HepG2 (cell line): ENCODE results near the gene TH. TPM values are rescaled to one million over a fixed set of nuclear protein-coding genes. Genes with fewer than 3 reads are reported as not detected.

Source experiments
- ATM ChIP-seq: fragments of 450-650 bp; IDR thresholded peaks from 2 replicates; pipeline ENCODE4 v1.7.1; 2017; ENCODE audit warnings: mild to moderate bottlenecking, borderline replicate concordance
- CHCHD3 ChIP-seq: sonication (generic); formaldehyde crosslinking; IDR thresholded peaks from 2 replicates; pipeline ENCODE4 v1.8.0; 2022; ENCODE audit warnings: mild to moderate bottlenecking, missing genetic modification reagents, moderate library complexity
- FOXA1 ChIP-seq, 2 experiments: fragments of 450-650 bp in 1 of 2; sonication (generic) in 1 of 2; formaldehyde crosslinking in 1 of 2; IDR thresholded peaks; 2 replicates each; pipeline versions ENCODE4 v1.4.0 to v1.6.1; 2016 to 2020; ENCODE audit warnings: missing genetic modification reagents in 1 of 2
- JUNB ChIP-seq: sonication (generic); formaldehyde crosslinking; IDR thresholded peaks from 2 replicates; pipeline ENCODE4 v1.8.0; 2022; ENCODE audit warnings: missing genetic modification reagents, mild to moderate bottlenecking, borderline replicate concordance
- KDM3A ChIP-seq: IDR thresholded peaks from 2 replicates; pipeline ENCODE4 v1.6.1; 2018; ENCODE audit warnings: low read depth, missing compliant biosample characterization
- MED8 ChIP-seq: sonication (generic); formaldehyde crosslinking; IDR thresholded peaks from 2 replicates; pipeline ENCODE4 v1.8.1; 2023; ENCODE audit warnings: mild to moderate bottlenecking, missing genetic modification reagents; ENCODE audit not compliant: insufficient replicate concordance
- NFE2 ChIP-seq: sonication (generic); formaldehyde crosslinking; IDR thresholded peaks from 2 replicates; pipeline ENCODE4 v1.4.0; 2020; ENCODE audit warnings: missing genetic modification reagents
- NR2F1 ChIP-seq, 2 experiments: fragments of 450-650 bp in 1 of 2; formaldehyde crosslinking in 1 of 2; IDR thresholded peaks; 2 replicates each; pipeline versions ENCODE4 v1.5.0 to v1.6.1; 2016 to 2020; ENCODE audit warnings: mild to moderate bottlenecking in 1 of 2, missing compliant biosample characterization in 1 of 2, missing genetic modification reagents in 1 of 2, moderate library complexity in 1 of 2
- NR2F6 ChIP-seq, 2 experiments: IDR thresholded peaks; 2 replicates each; pipeline ENCODE4 v1.6.1; 2016; ENCODE audit warnings: antibody characterized with exemption in 1 of 2, mild to moderate bottlenecking in 1 of 2
- ONECUT2 ChIP-seq: sonication (generic); formaldehyde crosslinking; IDR thresholded peaks from 2 replicates; pipeline ENCODE4 v1.4.0; 2020; ENCODE audit warnings: missing genetic modification reagents
- PRPF4 ChIP-seq: fragments of 200-400 bp; formaldehyde crosslinking; IDR thresholded peaks from 2 replicates; pipeline ENCODE4 v1.6.1; 2016; ENCODE audit warnings: low read length, low read depth; ENCODE audit not compliant: poor library complexity, severe bottlenecking
- SMAD3 ChIP-seq: sonication (generic); formaldehyde crosslinking; IDR thresholded peaks from 2 replicates; pipeline ENCODE4 v1.4.0; 2020; ENCODE audit warnings: missing genetic modification reagents
- ZFAT ChIP-seq: sonication (generic); formaldehyde crosslinking; conservative IDR thresholded peaks from 2 replicates; pipeline ENCODE4 v1.8.1; 2023; ENCODE audit warnings: missing genetic modification reagents, inconsistent platforms
- ZNF335 ChIP-seq: sonication (generic); formaldehyde crosslinking; IDR thresholded peaks from 2 replicates; pipeline ENCODE4 v1.4.0; 2020; ENCODE audit warnings: missing genetic modification reagents
- ZNF556 ChIP-seq: sonication (generic); formaldehyde crosslinking; IDR thresholded peaks from 2 replicates; pipeline ENCODE4 v1.4.0; 2020; ENCODE audit warnings: mild to moderate bottlenecking, missing genetic modification reagents, borderline replicate concordance
- ZNF709 ChIP-seq: sonication (generic); formaldehyde crosslinking; IDR thresholded peaks from 2 replicates; pipeline ENCODE4 v1.5.0; 2020; ENCODE audit warnings: mild to moderate bottlenecking, missing genetic modification reagents
- ZNF780A ChIP-seq: sonication (generic); formaldehyde crosslinking; IDR thresholded peaks from 2 replicates; pipeline ENCODE4 v1.8.0; 2022; ENCODE audit warnings: mild to moderate bottlenecking, missing genetic modification reagents, moderate library complexity
- ZNF841 ChIP-seq: sonication (generic); formaldehyde crosslinking; IDR thresholded peaks from 2 replicates; pipeline ENCODE4 v1.8.1; 2023; ENCODE audit warnings: missing genetic modification reagents, borderline replicate concordance
- ZNF891 ChIP-seq: sonication (generic); formaldehyde crosslinking; IDR thresholded peaks from 2 replicates; pipeline ENCODE4 v1.5.0; 2020; ENCODE audit warnings: mild to moderate bottlenecking, missing genetic modification reagents
- ZSCAN25 ChIP-seq: sonication (generic); formaldehyde crosslinking; IDR thresholded peaks from 2 replicates; pipeline ENCODE4 v1.8.0; 2022; ENCODE audit warnings: mild to moderate bottlenecking, missing genetic modification reagents
- polyA plus RNA-seq, 8 experiments: library from polyadenylated mRNA; depleted of rRNA in 3 of 8; stranded (reverse) in 7 of 8; unstranded in 1 of 8; fragments of >200 nt; fragmentation: Illumina TruSeq in 4 of 8; extraction: Trizol in 4 of 8; gene quantifications; 2 replicates each; pipeline versions ENCODE4 v1.2.1 to v1.2.3, GENCODE V29; 2011 to 2016; ENCODE audit warnings: low read depth in 4 of 8, missing spikeins in 1 of 8, mixed read lengths in 1 of 8; ENCODE audit not compliant: insufficient read depth in 1 of 8
- total RNA-seq, 5 experiments: library from RNA; depleted of rRNA; stranded (reverse); fragments of >200 nt; fragmentation: Illumina TruSeq; extraction: Trizol; gene quantifications; 2 replicates each; pipeline ENCODE4 v1.2.3, GENCODE V29; 2016; ENCODE audit warnings: low read depth in 1 of 5
- TF ChIP-seq, protein P1 (sequence below): sonication (generic); formaldehyde crosslinking; IDR thresholded peaks from 2 replicates; pipeline ENCODE4 v1.4.0; 2020; ENCODE audit warnings: missing genetic modification reagents
- TF ChIP-seq, protein P2 (sequence below): IDR thresholded peaks from 2 replicates; pipeline ENCODE4 v1.6.1; 2016
- TF ChIP-seq, protein P3 (sequence below): IDR thresholded peaks from 2 replicates; pipeline ENCODE4 v1.6.1; 2012; ENCODE audit warnings: low read length, improper control_type of control experiment
- TF ChIP-seq, protein P4 (sequence below): sonication (generic); formaldehyde crosslinking; IDR thresholded peaks from 2 replicates; pipeline ENCODE4 v1.4.0; 2020; ENCODE audit warnings: missing genetic modification reagents

TH gene
- total and polyA plus RNA-seq, 2 of the 13 experiments (the other 11 are each of a cell fraction or from before 2014, with no cell fraction given), result 0.36 TPM; not detected in 1

DNA sequence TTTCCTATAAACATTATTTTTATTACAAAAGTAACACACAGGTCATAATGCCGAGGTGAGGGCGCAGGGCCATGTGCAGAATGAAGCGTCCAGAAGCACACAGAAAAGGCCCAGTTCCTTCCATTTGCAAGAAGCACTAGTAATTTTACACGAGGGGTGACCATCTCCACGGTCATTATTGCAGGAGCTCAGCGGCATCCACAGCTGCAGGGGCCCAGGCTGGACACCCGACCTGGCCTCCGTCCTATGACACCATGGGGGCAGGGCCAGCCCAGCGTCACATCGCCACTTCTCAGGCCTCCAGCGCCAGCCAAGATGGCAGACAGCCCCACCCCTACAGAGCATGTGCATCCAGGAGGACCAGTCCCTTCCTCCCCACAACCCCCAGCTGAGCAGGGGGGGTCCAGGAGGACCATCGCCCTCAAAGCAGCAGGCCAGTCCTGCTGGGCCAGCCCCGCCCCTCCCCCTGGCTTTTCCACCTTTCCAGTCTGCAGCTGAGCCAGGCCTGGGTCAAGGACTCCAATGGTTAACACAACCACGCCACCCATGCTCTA, 35.9 kb downstream of the TH start (continued):
- TF ChIP-seq, protein P1, sequence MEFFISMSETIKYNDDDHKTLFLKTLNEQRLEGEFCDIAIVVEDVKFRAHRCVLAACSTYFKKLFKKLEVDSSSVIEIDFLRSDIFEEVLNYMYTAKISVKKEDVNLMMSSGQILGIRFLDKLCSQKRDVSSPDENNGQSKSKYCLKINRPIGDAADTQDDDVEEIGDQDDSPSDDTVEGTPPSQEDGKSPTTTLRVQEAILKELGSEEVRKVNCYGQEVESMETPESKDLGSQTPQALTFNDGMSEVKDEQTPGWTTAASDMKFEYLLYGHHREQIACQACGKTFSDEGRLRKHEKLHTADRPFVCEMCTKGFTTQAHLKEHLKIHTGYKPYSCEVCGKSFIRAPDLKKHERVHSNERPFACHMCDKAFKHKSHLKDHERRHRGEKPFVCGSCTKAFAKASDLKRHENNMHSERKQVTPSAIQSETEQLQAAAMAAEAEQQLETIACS (CRISPR knock-in tag), result no peak
- TF ChIP-seq SMAD3 (CRISPR knock-in tag) (no peak), PRPF4 (no peak), ZNF841 (CRISPR knock-in tag) (no peak), MED8 (CRISPR knock-in tag) (no peak), ONECUT2 (no peak), NR2F6 (IDR thresholded peaks at IDR 0.05) (no peak), NR2F6 (CRISPR knock-in tag; IDR thresholded peaks at IDR 0.05) (no peak), ZNF556 (CRISPR knock-in tag) (no peak), ZFAT (CRISPR knock-in tag) (no peak), CHCHD3 (CRISPR knock-in tag) (no peak), ZNF780A (no peak), JUNB (CRISPR knock-in tag) (no peak), ZNF891 (no peak; the same call in 1 of the 2 replicates), ZNF709 (no peak), NR2F1 (CRISPR knock-in tag; IDR thresholded peaks at IDR 0.05) (no peak), NFE2 (no peak), ZSCAN25 (no peak), ZNF335 (CRISPR knock-in tag) (no peak), ATM (no peak), FOXA1 (IDR thresholded peaks at IDR 0.05) (no peak), FOXA1 (CRISPR knock-in tag; IDR thresholded peaks at IDR 0.05) (no peak), KDM3A (CRISPR knock-in tag) (no peak)
- TF ChIP-seq, protein P2, sequence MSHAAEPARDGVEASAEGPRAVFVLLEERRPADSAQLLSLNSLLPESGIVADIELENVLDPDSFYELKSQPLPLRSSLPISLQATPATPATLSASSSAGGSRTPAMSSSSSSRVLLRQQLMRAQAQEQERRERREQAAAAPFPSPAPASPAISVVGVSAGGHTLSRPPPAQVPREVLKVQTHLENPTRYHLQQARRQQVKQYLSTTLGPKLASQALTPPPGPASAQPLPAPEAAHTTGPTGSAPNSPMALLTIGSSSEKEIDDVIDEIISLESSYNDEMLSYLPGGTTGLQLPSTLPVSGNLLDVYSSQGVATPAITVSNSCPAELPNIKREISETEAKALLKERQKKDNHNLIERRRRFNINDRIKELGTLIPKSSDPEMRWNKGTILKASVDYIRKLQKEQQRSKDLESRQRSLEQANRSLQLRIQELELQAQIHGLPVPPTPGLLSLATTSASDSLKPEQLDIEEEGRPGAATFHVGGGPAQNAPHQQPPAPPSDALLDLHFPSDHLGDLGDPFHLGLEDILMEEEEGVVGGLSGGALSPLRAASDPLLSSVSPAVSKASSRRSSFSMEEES, result no peak
- TF ChIP-seq, protein P3, sequence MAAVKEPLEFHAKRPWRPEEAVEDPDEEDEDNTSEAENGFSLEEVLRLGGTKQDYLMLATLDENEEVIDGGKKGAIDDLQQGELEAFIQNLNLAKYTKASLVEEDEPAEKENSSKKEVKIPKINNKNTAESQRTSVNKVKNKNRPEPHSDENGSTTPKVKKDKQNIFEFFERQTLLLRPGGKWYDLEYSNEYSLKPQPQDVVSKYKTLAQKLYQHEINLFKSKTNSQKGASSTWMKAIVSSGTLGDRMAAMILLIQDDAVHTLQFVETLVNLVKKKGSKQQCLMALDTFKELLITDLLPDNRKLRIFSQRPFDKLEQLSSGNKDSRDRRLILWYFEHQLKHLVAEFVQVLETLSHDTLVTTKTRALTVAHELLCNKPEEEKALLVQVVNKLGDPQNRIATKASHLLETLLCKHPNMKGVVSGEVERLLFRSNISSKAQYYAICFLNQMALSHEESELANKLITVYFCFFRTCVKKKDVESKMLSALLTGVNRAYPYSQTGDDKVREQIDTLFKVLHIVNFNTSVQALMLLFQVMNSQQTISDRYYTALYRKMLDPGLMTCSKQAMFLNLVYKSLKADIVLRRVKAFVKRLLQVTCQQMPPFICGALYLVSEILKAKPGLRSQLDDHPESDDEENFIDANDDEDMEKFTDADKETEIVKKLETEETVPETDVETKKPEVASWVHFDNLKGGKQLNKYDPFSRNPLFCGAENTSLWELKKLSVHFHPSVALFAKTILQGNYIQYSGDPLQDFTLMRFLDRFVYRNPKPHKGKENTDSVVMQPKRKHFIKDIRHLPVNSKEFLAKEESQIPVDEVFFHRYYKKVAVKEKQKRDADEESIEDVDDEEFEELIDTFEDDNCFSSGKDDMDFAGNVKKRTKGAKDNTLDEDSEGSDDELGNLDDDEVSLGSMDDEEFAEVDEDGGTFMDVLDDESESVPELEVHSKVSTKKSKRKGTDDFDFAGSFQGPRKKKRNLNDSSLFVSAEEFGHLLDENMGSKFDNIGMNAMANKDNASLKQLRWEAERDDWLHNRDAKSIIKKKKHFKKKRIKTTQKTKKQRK, result no peak
- TF ChIP-seq, protein P4, sequence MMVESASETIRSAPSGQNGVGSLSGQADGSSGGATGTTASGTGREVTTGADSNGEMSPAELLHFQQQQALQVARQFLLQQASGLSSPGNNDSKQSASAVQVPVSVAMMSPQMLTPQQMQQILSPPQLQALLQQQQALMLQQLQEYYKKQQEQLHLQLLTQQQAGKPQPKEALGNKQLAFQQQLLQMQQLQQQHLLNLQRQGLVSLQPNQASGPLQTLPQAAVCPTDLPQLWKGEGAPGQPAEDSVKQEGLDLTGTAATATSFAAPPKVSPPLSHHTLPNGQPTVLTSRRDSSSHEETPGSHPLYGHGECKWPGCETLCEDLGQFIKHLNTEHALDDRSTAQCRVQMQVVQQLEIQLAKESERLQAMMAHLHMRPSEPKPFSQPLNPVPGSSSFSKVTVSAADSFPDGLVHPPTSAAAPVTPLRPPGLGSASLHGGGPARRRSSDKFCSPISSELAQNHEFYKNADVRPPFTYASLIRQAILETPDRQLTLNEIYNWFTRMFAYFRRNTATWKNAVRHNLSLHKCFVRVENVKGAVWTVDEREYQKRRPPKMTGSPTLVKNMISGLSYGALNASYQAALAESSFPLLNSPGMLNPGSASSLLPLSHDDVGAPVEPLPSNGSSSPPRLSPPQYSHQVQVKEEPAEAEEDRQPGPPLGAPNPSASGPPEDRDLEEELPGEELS (CRISPR knock-in tag), result no peak
